Natural killer cell (primary cell): Measurements from ENCODE around the gene UMPS. TPM values are rescaled to one million over a fixed set of nuclear protein-coding genes. Genes with fewer than 3 reads are reported as not detected.
"Not testable (repeated sequence)": the region's sequence is repeated elsewhere in the genome, so short reads cannot be mapped to it uniquely, and the experiment has no call there.

Source experiments
- ATAC-seq, 3 donors: fragments of 150-1000 bp in 2 of 3; fragments of 200-7000 bp in 1 of 3; cut with Tn5 transposase; 1 replicate in 1 of 3; 2 replicates in 2 of 3; pipeline ENCODE4 v1.10.0; 2021; ENCODE audit warnings: mild to moderate bottlenecking in 2 of 3, moderate library complexity in 2 of 3
- DNase-seq, 2 donors: peaks; one replicate each; pipeline versions ENCODE4 v3.0.0 to v3.0.0-alpha.2; 2013 to 2021; ENCODE audit warnings: mixed read lengths in 1 of 2
- H3K27ac ChIP-seq: one replicate; pipeline ENCODE4 v1.5.1; 2013; ENCODE audit warnings: mild to moderate bottlenecking, low read length
- H3K27me3 ChIP-seq: one replicate; pipeline ENCODE4 v1.6.1; 2013; ENCODE audit warnings: low read length; ENCODE audit not compliant: control insufficient read depth, insufficient read depth
- H3K36me3 ChIP-seq: one replicate; pipeline ENCODE4 v1.6.1; 2013; ENCODE audit warnings: low read length; ENCODE audit not compliant: control insufficient read depth, insufficient read depth
- H3K4me1 ChIP-seq: one replicate; pipeline ENCODE4 v1.6.1; 2013; ENCODE audit warnings: low read length; ENCODE audit not compliant: control insufficient read depth, insufficient read depth
- H3K4me3 ChIP-seq: one replicate; pipeline ENCODE4 v1.5.1; 2013; ENCODE audit warnings: low read length
- H3K9me3 ChIP-seq: one replicate; pipeline ENCODE4 v1.6.1; 2013; ENCODE audit warnings: low read length; ENCODE audit not compliant: control insufficient read depth, insufficient read depth
- H3K27ac Mint-ChIP-seq, 2 donors: one replicate each; pipeline ENCODE4 v1.8.0; 2022; ENCODE audit warnings: mild to moderate bottlenecking in 2 of 2, mixed read lengths in 2 of 2, moderate library complexity in 1 of 2
- H3K27me3 Mint-ChIP-seq, 2 donors: one replicate each; pipeline ENCODE4 v1.8.0; 2022; ENCODE audit warnings: low read depth in 2 of 2, mixed read lengths in 2 of 2
- H3K36me3 Mint-ChIP-seq: one replicate; pipeline ENCODE4 v1.8.0; 2022; ENCODE audit warnings: mixed read lengths
- H3K4me1 Mint-ChIP-seq, 2 donors: one replicate each; pipeline ENCODE4 v1.8.0; 2022; ENCODE audit warnings: mixed read lengths in 2 of 2
- H3K4me3 Mint-ChIP-seq: one replicate; pipeline ENCODE4 v1.8.0; 2022; ENCODE audit warnings: mild to moderate bottlenecking, moderate library complexity, mixed read lengths
- H3K9me3 Mint-ChIP-seq, 2 donors: one replicate each; pipeline ENCODE4 v1.8.0; 2022; ENCODE audit warnings: mixed read lengths in 2 of 2
- WGBS: methylation state at CpG from one replicate; pipeline ENCODE4 v1.1.7; 2013; ENCODE audit warnings: missing lambda C conversion rate; ENCODE audit not compliant: insufficient coverage; 5-methylcytosine and 5-hydroxymethylcytosine counted together
- intact Hi-C: fragments of 100-400 bp; cut with micrococcal nuclease; formaldehyde crosslinking; loops from one replicate; pipeline ENCODE4 v1.14.2; 2022
- total RNA-seq, 4 donors: library from RNA; stranded (reverse); fragments of 120-200 nt in 1 of 4; gene quantifications; one replicate each; pipeline versions ENCODE4 v1.2.3 to v1.2.4, GENCODE V29; 2013 to 2022
- TF ChIP-seq, protein P1 (sequence below): fragments of 200-600 bp; IDR thresholded peaks from one replicate; pipeline ENCODE4 v1.8.0; 2022; ENCODE audit warnings: antibody characterized with exemption

Gene UMPS
- total RNA-seq, 3 donors from 2014 or later (not counting 1 experiment from before 2014, with no cell fraction given) = 9.1 to 21.2 (median 12.2) TPM

DNA sequence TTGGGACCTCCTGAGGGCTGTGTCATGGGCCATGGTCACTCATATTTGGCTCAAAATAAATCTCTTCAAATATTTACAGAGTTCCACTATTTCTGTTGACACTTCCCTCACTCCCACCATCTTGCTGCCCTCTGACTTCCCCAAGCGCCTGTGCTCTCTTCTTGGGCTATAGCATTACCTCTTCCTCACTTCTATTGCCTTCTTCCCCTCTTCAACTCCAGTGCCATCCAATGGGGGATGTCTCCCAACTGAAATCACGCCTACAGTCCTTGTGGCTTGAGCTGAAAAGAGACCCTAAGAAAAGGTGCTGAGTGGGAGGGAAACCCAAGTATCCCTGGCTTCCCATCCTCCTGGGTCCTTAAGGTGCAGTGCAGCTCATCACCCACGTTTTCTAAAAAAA, 21.8 kb downstream of the UMPS start:
- Histone ChIP-seq H3K27ac (no peak overlapping the region), H3K9me3 (no peaks in the 10 kb centered on the region), H3K4me3 (no peak overlapping the region), H3K4me1 (no peaks in the 10 kb centered on the region), H3K27me3 (no peaks in the 10 kb centered on the region), H3K36me3 (no peaks in the 10 kb centered on the region)
- TF ChIP-seq, protein P1, sequence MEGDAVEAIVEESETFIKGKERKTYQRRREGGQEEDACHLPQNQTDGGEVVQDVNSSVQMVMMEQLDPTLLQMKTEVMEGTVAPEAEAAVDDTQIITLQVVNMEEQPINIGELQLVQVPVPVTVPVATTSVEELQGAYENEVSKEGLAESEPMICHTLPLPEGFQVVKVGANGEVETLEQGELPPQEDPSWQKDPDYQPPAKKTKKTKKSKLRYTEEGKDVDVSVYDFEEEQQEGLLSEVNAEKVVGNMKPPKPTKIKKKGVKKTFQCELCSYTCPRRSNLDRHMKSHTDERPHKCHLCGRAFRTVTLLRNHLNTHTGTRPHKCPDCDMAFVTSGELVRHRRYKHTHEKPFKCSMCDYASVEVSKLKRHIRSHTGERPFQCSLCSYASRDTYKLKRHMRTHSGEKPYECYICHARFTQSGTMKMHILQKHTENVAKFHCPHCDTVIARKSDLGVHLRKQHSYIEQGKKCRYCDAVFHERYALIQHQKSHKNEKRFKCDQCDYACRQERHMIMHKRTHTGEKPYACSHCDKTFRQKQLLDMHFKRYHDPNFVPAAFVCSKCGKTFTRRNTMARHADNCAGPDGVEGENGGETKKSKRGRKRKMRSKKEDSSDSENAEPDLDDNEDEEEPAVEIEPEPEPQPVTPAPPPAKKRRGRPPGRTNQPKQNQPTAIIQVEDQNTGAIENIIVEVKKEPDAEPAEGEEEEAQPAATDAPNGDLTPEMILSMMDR = no peak
- no peak for DNase-seq
- Mint-ChIP-seq H3K36me3 (no peaks in the 10 kb centered on the region), H3K9me3 (no peaks in the 10 kb centered on the region), H3K4me3 (no peak overlapping the region), H3K4me1 (no peaks in the 10 kb centered on the region), H3K27ac (no peak overlapping the region), H3K27me3 (peaks cover 0 to 2% of the 10 kb centered on the region in 2 donors)
- intact Hi-C loops = no loop called here
- no peak for ATAC-seq
- 91% methylated on average over 3 of the region's 3 CpGs for WGBS

DNA sequence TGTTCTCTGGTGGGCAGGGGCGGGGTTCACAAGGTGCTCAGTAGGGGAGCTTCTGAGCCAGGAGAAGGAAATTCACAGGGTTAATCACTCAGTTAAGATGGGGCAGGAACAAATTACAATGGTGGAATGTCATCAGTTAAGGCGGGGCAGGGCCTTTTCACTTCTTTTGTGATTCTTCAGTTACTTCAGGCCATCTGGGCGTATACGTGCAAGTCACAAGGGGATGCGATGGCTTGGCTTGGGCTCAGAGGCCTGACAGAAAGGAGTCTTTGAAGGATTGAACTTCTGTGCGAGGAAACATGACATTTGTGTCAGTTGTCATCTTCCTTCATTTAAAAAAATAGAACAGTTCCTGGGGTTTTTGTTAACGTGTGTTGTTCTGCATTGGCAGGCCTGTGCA, 27.7 kb downstream of the UMPS start:
- H3K36me3 Mint-ChIP-seq, H3K4me3 ChIP-seq, H3K27ac Mint-ChIP-seq, H3K9me3 ChIP-seq, H3K4me3 Mint-ChIP-seq, H3K27me3 Mint-ChIP-seq, H3K9me3 Mint-ChIP-seq, ATAC-seq, H3K36me3 ChIP-seq, H3K4me1 ChIP-seq, H3K4me1 Mint-ChIP-seq, H3K27ac ChIP-seq, intact Hi-C loops, DNase-seq, H3K27me3 ChIP-seq: not testable (repeated sequence)
- WGBS = 86% methylated on average over 7 of the region's 7 CpGs

DNA sequence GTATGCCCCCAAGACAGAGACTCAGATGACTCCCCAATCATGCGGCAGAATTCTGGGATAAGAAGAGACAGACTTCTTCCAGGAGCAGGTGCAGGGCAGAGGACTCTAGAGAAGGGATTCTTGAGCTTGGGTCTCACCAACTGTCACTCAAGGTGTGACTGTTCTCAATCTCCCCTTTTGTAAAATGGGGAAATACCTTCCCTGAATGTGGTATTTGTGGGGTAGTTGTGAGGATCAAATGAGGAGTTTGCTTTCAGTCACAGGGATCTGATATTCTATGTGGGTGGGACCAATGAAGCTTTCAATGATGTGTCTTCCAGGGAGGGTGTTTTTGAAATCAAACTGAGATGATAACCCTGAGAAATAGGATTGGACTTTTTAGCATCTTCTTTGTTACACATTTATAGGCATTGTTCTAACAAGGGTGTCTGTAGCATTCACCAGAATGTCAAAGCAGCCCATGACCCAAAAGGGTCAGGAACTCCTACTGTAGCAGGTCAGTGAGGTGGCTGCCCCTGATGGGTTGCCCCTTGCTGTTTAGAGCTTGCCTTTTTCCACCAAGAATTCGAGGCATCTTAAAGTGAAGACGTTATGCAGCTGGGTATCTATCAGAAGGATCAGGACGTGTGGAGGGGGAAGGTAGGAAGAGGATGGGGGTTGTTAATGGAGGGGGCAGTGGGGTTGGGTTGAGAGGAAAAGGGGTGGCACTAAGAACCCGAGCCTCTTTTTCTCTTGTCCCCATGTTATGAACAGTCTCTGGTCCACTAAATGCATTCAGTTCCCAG, 28.8 kb downstream of the UMPS start:
- Mint-ChIP-seq H3K4me3 (no peak overlapping the region), H3K27me3 (peaks cover 0 to 2% of the 10 kb centered on the region in 2 donors), H3K27ac (no peak overlapping the region), H3K4me1 (peaks cover 0 to 6% of the 10 kb centered on the region in 2 donors), H3K9me3 (no peaks in the 10 kb centered on the region), H3K36me3 (no peaks in the 10 kb centered on the region)
- DNase-seq (no peak), ATAC-seq (no peak)
- no peaks in the 10 kb centered on the region for H3K27me3 ChIP-seq
- H3K4me3 ChIP-seq = no peak overlapping the region
- peaks cover 7% of the 10 kb centered on the region for H3K4me1 ChIP-seq
- H3K9me3 ChIP-seq = no peaks in the 10 kb centered on the region
- intact Hi-C loops = no loop called here
- H3K36me3 ChIP-seq = no peaks in the 10 kb centered on the region
- no peak overlapping the region for H3K27ac ChIP-seq
- 69% methylated on average over 4 of the region's 5 CpGs for WGBS
- TF ChIP-seq, protein P1 = no peak

DNA sequence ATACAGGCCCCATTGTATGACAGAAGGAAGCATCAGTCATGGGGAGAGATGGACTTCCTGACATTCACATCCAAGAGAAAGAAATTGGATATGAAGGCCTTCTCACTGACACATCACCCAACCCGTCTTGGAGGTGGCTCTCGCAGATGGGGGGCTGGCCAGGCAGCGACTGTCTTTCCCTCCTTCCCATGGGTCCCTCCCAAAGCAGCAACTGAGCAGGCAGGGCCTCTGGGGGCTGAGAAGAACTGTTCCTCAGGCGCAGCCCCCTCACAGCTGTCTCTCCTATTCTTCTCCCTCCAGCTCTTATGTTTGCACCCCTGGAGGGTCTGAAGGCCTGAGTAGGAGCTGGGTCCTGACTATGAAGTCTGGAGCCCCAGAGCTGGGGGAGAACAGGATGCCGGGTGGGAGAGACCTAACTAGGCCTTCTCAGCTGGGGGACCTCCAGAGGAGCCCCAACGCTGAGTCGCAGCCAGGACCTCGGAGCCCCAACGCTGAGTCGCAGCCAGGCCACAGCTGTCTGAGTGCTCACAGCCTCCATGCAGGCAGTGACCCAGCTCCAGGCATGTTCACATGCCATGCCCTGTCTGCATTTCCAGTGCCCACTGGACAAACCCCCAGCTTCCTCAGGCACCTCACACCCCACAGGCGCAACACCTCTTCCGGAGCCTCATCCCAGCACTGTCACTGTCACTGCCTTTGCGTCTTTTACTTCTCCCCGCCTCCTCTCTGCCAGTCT, 29.6 kb downstream of the UMPS start:
- Histone ChIP-seq H3K36me3 (no peaks in the 10 kb centered on the region), H3K4me3 (no peak overlapping the region), H3K9me3 (no peaks in the 10 kb centered on the region), H3K27ac (no peak overlapping the region), H3K4me1 (peaks cover 7% of the 10 kb centered on the region), H3K27me3 (no peaks in the 10 kb centered on the region)
- TF ChIP-seq, protein P1 = no peak
- Mint-ChIP-seq H3K9me3 (no peaks in the 10 kb centered on the region), H3K27me3 (peaks cover 0 to 2% of the 10 kb centered on the region in 2 donors), H3K4me3 (no peak overlapping the region), H3K36me3 (no peaks in the 10 kb centered on the region), H3K4me1 (peaks cover 0 to 6% of the 10 kb centered on the region in 2 donors), H3K27ac (no peak overlapping the region)
- ATAC-seq (no peak), DNase-seq (no peak)
- 84% methylated on average over 14 of the region's 14 CpGs for WGBS
- intact Hi-C loops = loop anchor here (2.0 to 10.0 kb wide), 2 partner anchors 675 to 825 kb away; no protein-coding TSS in a partner anchor
